Measurements from ENCODE around the gene FUCA1.

DNA sequence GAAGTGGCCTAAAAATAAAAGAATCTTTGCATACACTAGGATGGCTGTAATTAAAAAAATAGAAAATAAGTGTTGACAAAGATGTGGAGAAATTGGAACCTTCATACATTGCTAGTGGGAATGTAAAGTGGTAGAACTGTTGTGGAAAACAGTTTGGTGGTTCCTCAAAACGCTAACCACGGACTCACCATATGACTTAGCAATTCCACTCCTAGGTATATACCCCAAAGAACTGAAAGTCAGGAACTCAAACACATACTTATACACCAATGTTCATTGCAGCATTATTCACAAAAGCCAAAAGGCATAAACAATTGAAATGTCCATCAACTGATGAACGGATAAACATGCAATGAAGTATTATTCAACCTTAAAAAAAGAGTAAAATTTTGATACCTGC lies 32.1 kb downstream of the FUCA1 start:
- TF ChIP-seq, protein P1, sequence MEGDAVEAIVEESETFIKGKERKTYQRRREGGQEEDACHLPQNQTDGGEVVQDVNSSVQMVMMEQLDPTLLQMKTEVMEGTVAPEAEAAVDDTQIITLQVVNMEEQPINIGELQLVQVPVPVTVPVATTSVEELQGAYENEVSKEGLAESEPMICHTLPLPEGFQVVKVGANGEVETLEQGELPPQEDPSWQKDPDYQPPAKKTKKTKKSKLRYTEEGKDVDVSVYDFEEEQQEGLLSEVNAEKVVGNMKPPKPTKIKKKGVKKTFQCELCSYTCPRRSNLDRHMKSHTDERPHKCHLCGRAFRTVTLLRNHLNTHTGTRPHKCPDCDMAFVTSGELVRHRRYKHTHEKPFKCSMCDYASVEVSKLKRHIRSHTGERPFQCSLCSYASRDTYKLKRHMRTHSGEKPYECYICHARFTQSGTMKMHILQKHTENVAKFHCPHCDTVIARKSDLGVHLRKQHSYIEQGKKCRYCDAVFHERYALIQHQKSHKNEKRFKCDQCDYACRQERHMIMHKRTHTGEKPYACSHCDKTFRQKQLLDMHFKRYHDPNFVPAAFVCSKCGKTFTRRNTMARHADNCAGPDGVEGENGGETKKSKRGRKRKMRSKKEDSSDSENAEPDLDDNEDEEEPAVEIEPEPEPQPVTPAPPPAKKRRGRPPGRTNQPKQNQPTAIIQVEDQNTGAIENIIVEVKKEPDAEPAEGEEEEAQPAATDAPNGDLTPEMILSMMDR (conservative IDR thresholded peaks at IDR 0.05 in 1 of 2, IDR thresholded peaks at IDR 0.05 in 1 of 2; ENCODE audit: extremely low read depth in 1 of 2, insufficient read depth in 1 of 2, low read depth in 1 of 2, low read length in 2 of 2): no peak
- TF ChIP-seq EZH2 (IDR thresholded peaks at IDR 0.05; ENCODE audit: borderline replicate concordance, low read length): no peak
